Measurements from ENCODE around the gene SIK3.

The SIK3 gene

GRCh38 chr11:116847612-116848011 is 250.6 kb downstream of the SIK3 start:
- TF ChIP-seq CTCF (IDR thresholded peaks at IDR 0.05), result no peak

GRCh38 chr11:116844722-116845121 is 253.5 kb downstream of the SIK3 start:
- TF ChIP-seq CTCF (IDR thresholded peaks at IDR 0.05), result no peak

- TF ChIP-seq CTCF (IDR thresholded peaks at IDR 0.05), result no peak
Measured at GRCh38 chr11:116843661-116844060, 254.6 kb downstream of the SIK3 start.

- TF ChIP-seq CTCF (IDR thresholded peaks at IDR 0.05), result no peak
Measured at GRCh38 chr11:116842909-116843308, 255.3 kb downstream of the SIK3 start.

GRCh38 chr11:116842117-116842516 is 256.1 kb downstream of the SIK3 start:
- no peak for TF ChIP-seq CTCF (IDR thresholded peaks at IDR 0.05)

GRCh38 chr11:116840746-116841296 is 257.4 kb downstream of the SIK3 start:
- no peak for TF ChIP-seq CTCF (IDR thresholded peaks at IDR 0.05)

- no peak; the same call in 1 of the 2 replicates for TF ChIP-seq CTCF (IDR thresholded peaks at IDR 0.05)
Measured at GRCh38 chr11:116840224-116840745, 257.9 kb downstream of the SIK3 start.
